Ureter (tissue), 1 donor: ENCODE measurements around the gene PROSER2. TPM values are rescaled to one million over a fixed set of nuclear protein-coding genes. Genes with fewer than 3 reads are reported as not detected.
"Not testable (repeated sequence)": the region's sequence is repeated elsewhere in the genome, so short reads cannot be mapped to it uniquely, and the experiment has no call there.

Experiments used
- DNase-seq: peaks from one replicate; pipeline ENCODE4 v3.0.0-alpha.2; 2020; ENCODE audit warnings: low spot score
- total RNA-seq: library from RNA; stranded (reverse); gene quantifications from one replicate; pipeline ENCODE4 v1.2.4, GENCODE V29; 2023
- donor health status: DM: yes; HTN: yes; CAD: no.

PROSER2 gene
- total RNA-seq, 1 donor from 2014 or later: 21.5 TPM

- DNase-seq: no peak
Observed at GRCh38 chr10:11885437-11886137, 62.4 kb downstream of the PROSER2 start.

- DNase-seq: no peak
Observed at GRCh38 chr10:11886138-11886474, 63.0 kb downstream of the PROSER2 start.

- no peak for DNase-seq
Observed at GRCh38 chr10:11886851-11887250, 63.7 kb downstream of the PROSER2 start.

GRCh38 chr10:11887381-11888227 lies 64.4 kb downstream of the PROSER2 start:
- DNase-seq: no peak

GRCh38 chr10:11889263-11889662 lies 66.1 kb downstream of the PROSER2 start:
- DNase-seq: not testable (repeated sequence)

- no peak for DNase-seq
Observed at GRCh38 chr10:11891776-11892486, 68.8 kb downstream of the PROSER2 start.

GRCh38 chr10:11893749-11894278 lies 70.7 kb downstream of the PROSER2 start:
- DNase-seq: no peak

- DNase-seq: no peak
Observed at GRCh38 chr10:11894381-11895107, 71.4 kb downstream of the PROSER2 start.

- no peak for DNase-seq
Observed at GRCh38 chr10:11895108-11895466, 71.9 kb downstream of the PROSER2 start.

- DNase-seq: no peak
Observed at GRCh38 chr10:11895598-11895997, 72.4 kb downstream of the PROSER2 start.

- no peak for DNase-seq
Observed at GRCh38 chr10:11896549-11897200, 73.5 kb downstream of the PROSER2 start.

GRCh38 chr10:11898033-11898371 lies 74.8 kb downstream of the PROSER2 start:
- DNase-seq: no peak

- DNase-seq: no peak
Observed at GRCh38 chr10:11898372-11899066, 75.4 kb downstream of the PROSER2 start.

- no peak for DNase-seq
Observed at GRCh38 chr10:11899067-11899876, 76.1 kb downstream of the PROSER2 start.

- DNase-seq: no peak
Observed at GRCh38 chr10:11901036-11901301, 77.8 kb downstream of the PROSER2 start.

- DNase-seq: no peak
Observed at GRCh38 chr10:11901454-11901832, 78.3 kb downstream of the PROSER2 start.

GRCh38 chr10:11901833-11902475 lies 78.8 kb downstream of the PROSER2 start:
- no peak for DNase-seq

GRCh38 chr10:11902646-11903045 lies 79.5 kb downstream of the PROSER2 start:
- DNase-seq: no peak

GRCh38 chr10:11906714-11907113 lies 83.6 kb downstream of the PROSER2 start:
- no peak for DNase-seq

- no peak for DNase-seq
Observed at GRCh38 chr10:11907914-11908313, 84.8 kb downstream of the PROSER2 start.
